K562 (cell line): Measurements from ENCODE around the gene PANK2. TPM values are rescaled to one million over a fixed set of nuclear protein-coding genes. Genes with fewer than 3 reads are reported as not detected.

Source experiments
- ATAC-seq: fragments of 200-7000 bp; cut with Tn5 transposase; 3 replicates; pipeline ENCODE4 v1.9.1; 2020; ENCODE audit warnings: moderate library complexity
- BruUV-seq: library from RNA; stranded (reverse); fragments of 400-500 nt; replicated peaks from 2 replicates; lab custom pipeline; 2021; lab: Mats Ljungman, UMichigan
- CTCF ChIA-PET: fragments of 300-600 bp; formaldehyde crosslinking; extraction: SDS; loops from one replicate; lab custom pipeline; 2021; ENCODE audit warnings: low intra/inter-chr PET ratio; lab: Yijun Ruan, JAX
- POLR2A ChIA-PET: fragments of 300-600, 350-650 bp; sonication (Branson Sonifier 250); formaldehyde crosslinking; extraction: SDS; loops from one replicate; lab custom pipeline; 2021; ENCODE audit warnings: antibody characterized with exemption, inconsistent platforms; lab: Yijun Ruan, JAX
- DNase-seq, 4 experiments: peaks; one replicate each; pipeline versions ENCODE4 v3.0.0 to v3.0.0-alpha.2; 2011 to 2018; ENCODE audit warnings: low spot score in 3 of 4, mixed read lengths in 3 of 4; ENCODE audit errors: extremely low read depth in 1 of 4
- FAIRE-seq: peaks from 2 replicates; lab custom pipeline; 2011; peaks lifted over from hg19 to GRCh38; lab: Jason Lieb, UNC
- H2AFZ ChIP-seq: 2 replicates; pipeline ENCODE4 v1.6.0; 2011; ENCODE audit warnings: low read depth, low read length, control low read depth, inconsistent platforms
- H3K27ac ChIP-seq: fragments of 200-600 bp; 3 replicates; pipeline ENCODE4 v1.8.0; 2011; ENCODE audit warnings: low read depth, mild to moderate bottlenecking, control low read depth, inconsistent platforms, low read length, moderate library complexity, mixed read lengths; ENCODE audit errors: extremely low read depth
- H3K27me3 ChIP-seq, 2 experiments: fragments of 300-600 bp in 1 of 2; 2 replicates in 1 of 2; 3 replicates in 1 of 2; pipeline versions ENCODE4 v1.6.0 to v1.8.0; 2011; ENCODE audit warnings: inconsistent platforms in 2 of 2, low read length in 2 of 2, mild to moderate bottlenecking in 1 of 2, mixed read lengths in 1 of 2, moderate library complexity in 1 of 2; ENCODE audit not compliant: control insufficient read depth in 2 of 2, insufficient read depth in 2 of 2
- H3K36me3 ChIP-seq: fragments of 300-600 bp; 3 replicates; pipeline ENCODE4 v1.8.0; 2011; ENCODE audit warnings: mild to moderate bottlenecking, low read length, inconsistent platforms; ENCODE audit not compliant: control insufficient read depth, insufficient read depth
- H3K4me1 ChIP-seq, 2 experiments: fragments of 200-600 bp in 1 of 2; replicated peaks in 1 of 2; 2 replicates in 1 of 2; 3 replicates in 1 of 2; pipeline versions ENCODE4 v1.5.1 to v1.8.0; 2011; ENCODE audit warnings: inconsistent platforms in 2 of 2, low read length in 2 of 2, mild to moderate bottlenecking in 1 of 2, mixed read lengths in 1 of 2, moderate library complexity in 1 of 2; ENCODE audit not compliant: control insufficient read depth in 2 of 2, insufficient read depth in 2 of 2
- H3K4me2 ChIP-seq: 2 replicates; pipeline ENCODE4 v1.6.1; 2011; ENCODE audit warnings: low read length, control low read depth, inconsistent platforms, mixed read lengths; ENCODE audit not compliant: insufficient read depth
- H3K4me3 ChIP-seq: fragments of 200-600 bp; sonication (generic), shearing (Covaris generic); 2 replicates; pipeline ENCODE4 v1.5.1; 2016; ENCODE audit warnings: control low read depth, inconsistent platforms
- H3K79me2 ChIP-seq: fragments of 200-600 bp; 3 replicates; pipeline ENCODE4 v1.8.0; 2011; ENCODE audit warnings: low read length, inconsistent platforms; ENCODE audit not compliant: control insufficient read depth, insufficient read depth
- H3K9ac ChIP-seq, 2 experiments: 2 replicates each; pipeline versions ENCODE4 v1.6.0 to v1.6.1; 2011; ENCODE audit warnings: low read depth in 2 of 2, low read length in 2 of 2, control low read depth in 1 of 2, inconsistent platforms in 1 of 2, mild to moderate bottlenecking in 1 of 2, mixed read lengths in 1 of 2; ENCODE audit not compliant: insufficient read depth in 1 of 2
- H3K9me1 ChIP-seq: one replicate; pipeline ENCODE4 v1.6.0; 2011; ENCODE audit warnings: inconsistent platforms, mild to moderate bottlenecking, low read length, moderate library complexity; ENCODE audit not compliant: control insufficient read depth, insufficient read depth
- H3K9me3 ChIP-seq: replicated peaks from 2 replicates; pipeline ENCODE4 v1.5.1; 2011; ENCODE audit warnings: low read depth, low read length, inconsistent platforms; ENCODE audit not compliant: control insufficient read depth, insufficient read depth
- H4K20me1 ChIP-seq: replicated peaks from 2 replicates; pipeline ENCODE4 v1.6.1; 2011; ENCODE audit warnings: low read length, inconsistent platforms, mixed read lengths; ENCODE audit not compliant: control insufficient read depth, insufficient read depth
- C11orf30 ChIP-seq: fragments of 450-650 bp; IDR thresholded peaks from 2 replicates; pipeline ENCODE4 v1.6.1; 2016; ENCODE audit warnings: low read depth, mild to moderate bottlenecking
- HMG20A ChIP-seq: fragments of 450-650 bp; formaldehyde crosslinking; conservative IDR thresholded peaks from 2 replicates; pipeline ENCODE4 v1.4.0; 2020; ENCODE audit warnings: mild to moderate bottlenecking, mixed read lengths
- HNRNPH1 ChIP-seq: fragments of 200-400 bp; formaldehyde crosslinking; optimal IDR thresholded peaks from 2 replicates; pipeline ENCODE3; 2017; ENCODE audit warnings: low read depth, mild to moderate bottlenecking, low read length, moderate library complexity
- JUND ChIP-seq, 2 experiments: IDR thresholded peaks; 2 replicates in 1 of 2; 3 replicates in 1 of 2; pipeline ENCODE4 v1.6.1; 2011; ENCODE audit warnings: borderline replicate concordance in 2 of 2, low read depth in 2 of 2, low read length in 2 of 2, improper control_type of control experiment in 1 of 2, missing biosample characterization in 1 of 2, missing genetic modification characterization in 1 of 2, missing genetic modification reagents in 1 of 2
- MAFG ChIP-seq: fragments of 450-650 bp; conservative IDR thresholded peaks from 2 replicates; pipeline ENCODE4 v1.6.1; 2016; ENCODE audit warnings: missing genetic modification characterization, missing compliant biosample characterization
- MXI1 ChIP-seq: IDR thresholded peaks from 2 replicates; pipeline ENCODE4 v1.6.1; 2011; ENCODE audit warnings: low read depth, mild to moderate bottlenecking, improper control_type of control experiment, low read length
- NFYB ChIP-seq: IDR thresholded peaks from 2 replicates; pipeline ENCODE4 v1.6.1; 2011; ENCODE audit warnings: mild to moderate bottlenecking, moderate library complexity; ENCODE audit not compliant: insufficient read length; ENCODE audit errors: extremely low read depth
- NR1H2 ChIP-seq: sonication (generic); formaldehyde crosslinking; IDR thresholded peaks from 2 replicates; pipeline ENCODE4 v1.4.0; 2020; ENCODE audit warnings: mild to moderate bottlenecking, missing genetic modification reagents
- ZKSCAN3 ChIP-seq: fragments of 250-450 bp; sonication (Bioruptor Pico); IDR thresholded peaks from 2 replicates; pipeline ENCODE4 v1.4.0; 2020
- ZNF316 ChIP-seq: fragments of 450-650 bp; IDR thresholded peaks from 2 replicates; pipeline ENCODE4 v1.6.1; 2016
- ZNF444 ChIP-seq: fragments of 250-450 bp; sonication (Bioruptor Pico); IDR thresholded peaks from 2 replicates; pipeline ENCODE4 v1.4.0; 2020; ENCODE audit warnings: mild to moderate bottlenecking, moderate library complexity
- ZNF695 ChIP-seq: fragments of 450-650 bp; formaldehyde crosslinking; IDR thresholded peaks from 2 replicates; pipeline ENCODE4 v1.4.0; 2020; ENCODE audit warnings: mild to moderate bottlenecking, moderate library complexity
- ZNF717 ChIP-seq: fragments of 250-450 bp; sonication (Bioruptor Pico); IDR thresholded peaks from 2 replicates; pipeline ENCODE4 v1.5.0; 2021
- ZNF766 ChIP-seq: fragments of 200-800 bp; sonication (Bioruptor generic); conservative IDR thresholded peaks from 2 replicates; pipeline ENCODE4 v1.6.1; 2016; ENCODE audit warnings: missing genetic modification characterization, missing compliant biosample characterization
- WGBS: fragments of 100-300 bp; shearing (Covaris generic); methylation state at CpG from one replicate; pipeline ENCODE4 v1.1.6; 2016; ENCODE audit warnings: low coverage, mixed read lengths; ENCODE audit not compliant: insufficient coverage; ENCODE audit errors: missing lambda C conversion rate; 5-methylcytosine and 5-hydroxymethylcytosine counted together
- in situ Hi-C: fragments of 300-500 bp; cut with MboI; formaldehyde crosslinking; loops from 4 replicates; pipeline ENCODE4 v1.15.0; 2018; ENCODE audit warnings: inconsistent platforms, mixed read lengths
- intact Hi-C: fragments of 100-400 bp; cut with micrococcal nuclease; formaldehyde crosslinking; loops from 2 replicates; pipeline ENCODE4 v1.14.2; 2022
- polyA plus RNA-seq, 8 experiments: library from polyadenylated mRNA; depleted of rRNA in 4 of 8; stranded (reverse) in 5 of 8; unstranded in 3 of 8; fragments of >200 nt; fragmentation: Nextera tagmentation in 2 of 8; fragmentation: Illumina TruSeq in 1 of 8; extraction: Ambion mirVana in 2 of 8; extraction: Trizol in 1 of 8; gene quantifications; 2 replicates each; pipeline versions ENCODE4 v1.2.1 to v1.2.3, GENCODE V29; 2011 to 2014; ENCODE audit warnings: inconsistent platforms in 1 of 8, missing spikeins in 1 of 8
- total RNA-seq, 7 experiments: library from RNA; depleted of rRNA in 6 of 7; stranded (reverse); fragments of >200 nt in 6 of 7; fragmentation: Illumina TruSeq in 2 of 7; extraction: Trizol in 2 of 7; gene quantifications; 2 replicates each; pipeline versions ENCODE4 v1.2.1 to v1.2.3, GENCODE V29; 2011 to 2021; ENCODE audit warnings: low replicate concordance in 1 of 7
- TF ChIP-seq, protein P1 (sequence below): fragments of 450-650 bp; formaldehyde crosslinking; IDR thresholded peaks from 2 replicates; pipeline ENCODE4 v1.4.0; 2020; ENCODE audit warnings: mild to moderate bottlenecking, mixed read lengths
- TF ChIP-seq, protein P2 (sequence below), 2 experiments: fragments of 250-450 bp in 1 of 2; fragments of 450-650 bp in 1 of 2; sonication (Bioruptor Pico) in 1 of 2; IDR thresholded peaks; 2 replicates each; pipeline versions ENCODE4 v1.6.1 to v1.8.0; 2016 to 2021; ENCODE audit warnings: mild to moderate bottlenecking in 2 of 2, moderate library complexity in 2 of 2, missing compliant biosample characterization in 1 of 2, missing genetic modification characterization in 1 of 2

The PANK2 gene
- total and polyA plus RNA-seq, 9 of the 15 experiments (the other 6 are each of a cell fraction or from before 2014, with no cell fraction given), result 14.9 to 43.5 (median 31.4) TPM

DNA sequence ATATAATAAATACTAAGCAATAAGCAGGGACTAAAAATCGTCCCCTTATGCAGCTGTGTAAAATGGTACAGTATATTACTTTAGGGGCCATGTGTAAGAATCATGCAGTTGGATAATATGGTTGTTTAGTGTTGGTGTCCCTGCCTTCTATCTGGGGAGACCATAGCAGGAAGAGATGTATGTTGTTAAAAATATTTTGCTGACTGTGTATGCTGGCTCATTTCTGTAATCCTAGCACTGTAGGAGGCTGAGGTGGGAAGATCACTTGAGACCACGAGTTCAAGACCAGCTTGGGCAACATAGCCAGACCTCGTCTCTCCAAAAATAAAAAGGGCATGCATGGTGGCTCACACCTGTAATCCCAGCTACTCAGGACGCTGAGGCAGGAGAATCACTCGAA is 5.6 kb downstream of the PANK2 start:
- TF ChIP-seq MAFG (tag) (0 out of 2 replicates have a peak, but pooled peaks have one; percentile 19), MXI1 (no peak), ZNF717 (CRISPR knock-in tag) (no peak), ZKSCAN3 (CRISPR knock-in tag) (no peak), ZNF695 (CRISPR knock-in tag) (no peak), NFYB (no peak), HMG20A (no peak), ZNF766 (no peak), NR1H2 (CRISPR knock-in tag) (no peak), ZNF316 (peak; percentile 64), C11orf30 (peak; percentile 53), HNRNPH1 (no peak), JUND (IDR thresholded peaks at IDR 0.05; ENCODE audit: borderline replicate concordance, low read depth, low read length) (no peak), JUND (tag; IDR thresholded peaks at IDR 0.05; ENCODE audit: borderline replicate concordance, low read depth, low read length) (no peak), ZNF444 (no peak)
- TF ChIP-seq, protein P1, sequence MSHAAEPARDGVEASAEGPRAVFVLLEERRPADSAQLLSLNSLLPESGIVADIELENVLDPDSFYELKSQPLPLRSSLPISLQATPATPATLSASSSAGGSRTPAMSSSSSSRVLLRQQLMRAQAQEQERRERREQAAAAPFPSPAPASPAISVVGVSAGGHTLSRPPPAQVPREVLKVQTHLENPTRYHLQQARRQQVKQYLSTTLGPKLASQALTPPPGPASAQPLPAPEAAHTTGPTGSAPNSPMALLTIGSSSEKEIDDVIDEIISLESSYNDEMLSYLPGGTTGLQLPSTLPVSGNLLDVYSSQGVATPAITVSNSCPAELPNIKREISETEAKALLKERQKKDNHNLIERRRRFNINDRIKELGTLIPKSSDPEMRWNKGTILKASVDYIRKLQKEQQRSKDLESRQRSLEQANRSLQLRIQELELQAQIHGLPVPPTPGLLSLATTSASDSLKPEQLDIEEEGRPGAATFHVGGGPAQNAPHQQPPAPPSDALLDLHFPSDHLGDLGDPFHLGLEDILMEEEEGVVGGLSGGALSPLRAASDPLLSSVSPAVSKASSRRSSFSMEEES, result no peak
- TF ChIP-seq, protein P2, sequence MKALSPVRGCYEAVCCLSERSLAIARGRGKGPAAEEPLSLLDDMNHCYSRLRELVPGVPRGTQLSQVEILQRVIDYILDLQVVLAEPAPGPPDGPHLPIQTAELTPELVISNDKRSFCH (CRISPR knock-in tag; IDR thresholded peaks at IDR 0.05), result no peak
- TF ChIP-seq, protein P2 (tag; IDR thresholded peaks at IDR 0.05), result no peak
- TF ChIP-seq, all 486 proteins: peak for 3
- CTCF ChIA-PET, result no interaction called here
- Histone ChIP-seq H3K4me2 (no peak overlapping the region), H2AFZ (no peak overlapping the region), H3K9ac (peak overlapping the region in 1 of 2 experiments; percentile 17; a peak in 1 of 4 replicates), H3K9me3 (no peaks in the 10 kb centered on the region), H3K9me1 (peaks cover 4% of the 10 kb centered on the region), H4K20me1 (peaks cover 48% of the 10 kb centered on the region), H3K4me1 (peaks cover 22 to 24% of the 10 kb centered on the region in 2 experiments), H3K27ac (no peak overlapping the region), H3K4me3 (no peak overlapping the region), H3K79me2 (peaks cover 99% of the 10 kb centered on the region), H3K36me3 (peaks cover 47% of the 10 kb centered on the region), H3K27me3 (no peaks in the 10 kb centered on the region)
- DNase-seq, result no peak
- WGBS, result 68% methylated on average over 5 of the region's 5 CpGs
- BruUV-seq, result no TSS peak
- intact Hi-C loops, result no loop called here
- no peak for ATAC-seq
- no peak for FAIRE-seq
- POLR2A ChIA-PET, result interaction anchor here (1.2 kb wide), 1 partner anchor 15 kb away, joined by 5 read pairs; no protein-coding TSS in a partner anchor
- in situ Hi-C loops, result no loop called here
